Fibroblast of pulmonary artery (primary cell): ENCODE measurements around the gene ZRANB2.
A peak's percentile ranks its signal among the peaks of the same experiment; 100 is the strongest.

Experiments used
- DNase-seq: peaks from one replicate; pipeline ENCODE4 v3.0.0-alpha.2; 2010; ENCODE audit warnings: low read depth
- H3K4me3 ChIP-seq: replicated peaks from 2 replicates; pipeline ENCODE4 v1.5.1; 2011; ENCODE audit warnings: low read depth, mild to moderate bottlenecking, control low read depth, low read length, moderate library complexity
- TF ChIP-seq, protein P1 (sequence below): IDR thresholded peaks from 2 replicates; pipeline ENCODE4 v1.5.1; 2011; ENCODE audit warnings: mild to moderate bottlenecking, control low read depth, low read length, inconsistent platforms; ENCODE audit errors: missing control alignments

Gene ZRANB2

DNA sequence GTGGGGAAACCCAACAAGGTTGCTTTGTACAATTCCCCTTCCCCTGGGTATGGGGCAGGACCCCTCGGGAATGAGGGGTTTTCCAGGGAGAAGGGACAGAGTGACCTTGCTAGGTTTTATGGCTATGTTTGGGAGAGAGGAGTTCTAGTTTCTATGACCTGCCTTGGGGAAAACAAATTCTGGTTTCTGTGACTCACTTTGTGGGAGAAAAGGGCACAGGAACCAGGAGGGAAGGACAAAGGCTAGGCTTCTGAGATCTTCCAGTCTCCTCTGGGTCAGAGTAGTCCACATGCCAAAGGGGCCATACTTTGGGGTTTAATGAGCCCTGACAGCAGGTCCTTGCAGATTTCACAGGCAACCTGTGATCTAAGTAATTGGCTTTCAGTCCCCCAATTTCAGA lies 27.7 kb downstream of the ZRANB2 start:
- DNase-seq = no peak
- TF ChIP-seq, protein P1, sequence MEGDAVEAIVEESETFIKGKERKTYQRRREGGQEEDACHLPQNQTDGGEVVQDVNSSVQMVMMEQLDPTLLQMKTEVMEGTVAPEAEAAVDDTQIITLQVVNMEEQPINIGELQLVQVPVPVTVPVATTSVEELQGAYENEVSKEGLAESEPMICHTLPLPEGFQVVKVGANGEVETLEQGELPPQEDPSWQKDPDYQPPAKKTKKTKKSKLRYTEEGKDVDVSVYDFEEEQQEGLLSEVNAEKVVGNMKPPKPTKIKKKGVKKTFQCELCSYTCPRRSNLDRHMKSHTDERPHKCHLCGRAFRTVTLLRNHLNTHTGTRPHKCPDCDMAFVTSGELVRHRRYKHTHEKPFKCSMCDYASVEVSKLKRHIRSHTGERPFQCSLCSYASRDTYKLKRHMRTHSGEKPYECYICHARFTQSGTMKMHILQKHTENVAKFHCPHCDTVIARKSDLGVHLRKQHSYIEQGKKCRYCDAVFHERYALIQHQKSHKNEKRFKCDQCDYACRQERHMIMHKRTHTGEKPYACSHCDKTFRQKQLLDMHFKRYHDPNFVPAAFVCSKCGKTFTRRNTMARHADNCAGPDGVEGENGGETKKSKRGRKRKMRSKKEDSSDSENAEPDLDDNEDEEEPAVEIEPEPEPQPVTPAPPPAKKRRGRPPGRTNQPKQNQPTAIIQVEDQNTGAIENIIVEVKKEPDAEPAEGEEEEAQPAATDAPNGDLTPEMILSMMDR = no peak
- no peak overlapping the region for H3K4me3 ChIP-seq

DNA sequence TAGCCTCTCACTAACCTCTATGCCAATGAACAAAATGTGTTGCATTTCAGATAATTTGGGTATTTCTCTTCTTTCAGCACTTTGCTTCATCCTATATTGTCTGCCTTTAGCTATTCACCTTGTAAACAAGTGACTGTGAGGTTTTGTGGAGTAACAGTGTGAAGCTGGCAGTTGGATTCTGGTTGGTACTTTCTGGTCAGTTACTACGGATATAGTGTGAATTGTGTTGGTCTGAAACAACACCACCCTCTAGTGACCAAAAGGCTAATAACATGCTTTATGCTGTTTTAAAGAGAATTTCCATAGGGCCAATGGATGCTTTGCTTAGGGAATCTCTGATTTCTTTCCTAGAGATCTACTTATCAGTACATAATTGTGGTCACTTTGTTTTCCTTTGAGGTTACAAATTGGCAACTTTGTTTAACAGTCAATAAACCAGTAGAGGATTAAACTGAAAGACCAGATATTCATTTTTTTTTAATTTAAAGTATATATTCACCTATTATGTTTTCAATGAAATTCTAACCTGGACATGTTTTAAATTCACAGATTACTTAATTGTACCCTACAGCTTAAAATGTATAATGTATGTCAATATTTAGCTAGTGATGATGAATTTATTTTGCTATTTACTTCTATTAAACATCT lies 30.8 kb downstream of the ZRANB2 start:
- peak; percentile 87 for DNase-seq
- TF ChIP-seq, protein P1 = peak; percentile 86
- H3K4me3 ChIP-seq = no peak overlapping the region

DNA sequence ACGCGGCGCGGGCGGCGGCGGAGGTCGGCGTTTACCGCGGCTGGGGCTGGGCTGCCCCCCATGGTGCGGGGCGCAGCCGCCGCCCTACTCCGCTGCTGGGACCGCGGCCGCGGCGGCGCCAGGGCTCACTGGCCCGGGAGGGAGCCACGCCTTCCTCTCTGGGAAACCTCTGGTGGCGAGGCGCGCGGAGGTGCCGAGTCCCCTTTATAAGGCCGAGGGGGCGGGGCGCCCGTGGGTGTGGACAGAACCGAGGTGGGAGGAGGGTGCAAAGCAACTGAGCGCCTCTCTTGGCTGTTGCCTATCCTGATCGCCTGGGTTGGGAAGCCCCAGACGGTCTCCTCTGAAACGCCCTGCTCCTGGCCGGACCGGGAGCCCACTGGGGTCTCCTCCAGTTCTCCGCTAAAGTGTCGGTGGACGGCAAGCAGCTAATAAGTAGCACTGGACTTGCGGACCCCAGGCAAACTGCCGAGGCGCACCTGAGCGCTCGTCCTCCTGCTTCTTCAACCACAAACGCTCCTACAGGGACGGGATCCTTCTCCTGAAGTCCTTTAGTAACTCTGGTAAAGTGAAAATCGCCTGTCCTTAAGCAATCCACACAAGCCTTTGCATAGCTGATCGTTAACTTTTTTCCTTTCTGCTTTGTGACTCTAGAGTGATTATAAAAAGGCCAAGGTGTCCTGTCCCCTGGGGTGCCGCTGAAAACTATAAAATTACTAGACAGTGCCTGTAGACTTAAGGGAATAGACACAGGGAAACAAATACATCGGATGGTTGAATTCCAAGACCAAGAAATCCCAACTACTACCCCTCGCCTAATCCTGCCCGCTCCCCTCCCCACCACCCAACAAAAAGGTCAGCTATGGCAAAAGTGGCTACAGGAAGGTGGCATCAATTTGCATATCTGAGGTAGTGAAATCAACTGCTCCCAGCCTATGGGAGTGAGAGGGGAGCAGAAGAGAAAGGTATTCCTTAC lies 32.9 kb downstream of the ZRANB2 start, which contains the start of gene PTGER3:
TSS of gene PTGER3 (minus strand) at position 182 of the 973 bp plus-strand sequence. CDS start 239 bp downstream, outside the sequence.
- DNase-seq = no peak
- TF ChIP-seq, protein P1 = no peak
- H3K4me3 ChIP-seq = peak within 1 kb of the TSS; percentile 37

DNA sequence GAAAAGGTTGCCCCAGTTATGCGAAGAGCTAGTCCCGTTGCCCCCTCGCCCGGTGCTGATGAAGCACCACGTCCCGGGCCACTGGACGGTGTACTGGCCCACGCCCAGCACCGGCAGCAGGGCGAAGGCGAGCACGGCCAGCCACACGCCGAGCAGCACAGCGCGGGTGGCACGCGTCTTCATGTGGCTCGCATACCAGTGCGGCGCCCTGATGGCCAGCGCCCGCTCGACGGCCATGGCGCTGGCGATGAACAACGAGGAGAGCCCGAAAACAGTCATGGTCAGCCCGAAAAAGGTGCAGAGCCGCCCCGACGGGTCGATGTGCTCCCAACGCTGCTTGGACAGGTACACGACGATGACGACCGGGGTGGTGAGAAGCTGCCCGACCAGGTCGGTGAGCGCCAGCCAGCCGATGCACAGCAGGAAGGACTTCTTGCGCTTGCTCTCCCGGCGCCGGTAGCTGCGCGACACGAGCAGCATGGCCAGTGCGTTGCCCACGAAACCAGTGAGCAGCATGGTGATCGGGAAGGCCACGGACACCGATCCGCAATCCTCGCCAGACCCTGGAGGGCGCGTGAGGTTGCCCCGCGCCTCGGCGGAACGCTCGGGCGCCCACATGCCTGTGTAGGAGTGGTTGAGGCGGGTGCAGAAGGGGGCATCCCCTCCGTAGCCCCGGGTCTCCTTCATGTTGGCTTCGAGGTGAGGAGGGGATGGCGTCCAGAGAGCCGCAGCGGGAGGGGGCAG lies 33.8 kb downstream of the ZRANB2 start:
- TF ChIP-seq, protein P1 = no peak
- no peak for DNase-seq
- H3K4me3 ChIP-seq = peak overlapping the region; percentile 37

DNA sequence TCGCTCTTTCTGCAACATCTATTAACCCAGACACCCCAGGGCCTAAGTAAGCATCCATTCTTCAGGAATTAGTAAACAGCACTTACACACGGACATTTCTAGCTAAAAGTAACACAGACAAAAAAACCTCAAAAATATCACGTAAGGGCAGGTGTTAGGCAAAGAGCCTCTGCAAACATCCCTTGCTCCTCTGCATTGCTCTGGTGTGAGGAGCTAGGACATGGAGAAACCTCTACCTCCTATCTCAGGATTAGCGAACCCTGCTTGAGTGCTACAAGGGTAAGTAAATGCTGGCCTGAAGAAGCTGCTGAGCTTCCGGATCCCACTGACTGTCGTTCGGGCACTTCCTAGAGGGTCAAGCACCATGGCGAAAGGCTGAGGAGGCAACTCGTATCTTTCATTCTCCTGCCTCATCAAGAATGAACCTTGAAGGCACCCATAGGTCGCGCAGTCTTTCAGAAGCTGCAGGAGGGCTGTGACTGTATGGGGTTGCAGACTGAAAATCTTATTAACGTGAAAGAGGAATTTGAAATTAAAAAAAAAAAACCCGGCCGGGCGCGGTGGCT lies 35.3 kb downstream of the ZRANB2 start:
- H3K4me3 ChIP-seq = no peak overlapping the region
- TF ChIP-seq, protein P1 = no peak
- DNase-seq = no peak

DNA sequence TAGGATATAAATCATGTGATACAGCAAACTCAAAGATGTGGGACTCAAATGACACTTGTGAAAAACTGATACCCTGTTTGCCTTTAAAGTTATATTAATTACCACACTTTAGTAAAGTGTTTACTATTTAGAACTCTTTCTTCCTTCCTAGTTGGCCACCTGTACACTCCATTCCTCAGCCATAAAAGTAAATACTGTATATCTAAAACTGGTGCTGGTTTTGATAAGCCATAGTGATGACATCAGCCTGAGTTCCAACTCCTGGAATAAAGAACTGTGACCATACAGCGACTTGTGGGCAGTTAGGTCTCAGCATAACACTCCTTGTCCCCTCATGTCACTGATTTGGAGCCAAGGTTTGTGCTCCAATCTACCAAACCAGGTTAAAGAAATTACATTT lies 36.0 kb downstream of the ZRANB2 start:
- DNase-seq = no peak
- H3K4me3 ChIP-seq = no peak overlapping the region
- TF ChIP-seq, protein P1 = no peak
